ENCODE measurements around the gene ATP10A.

DNA sequence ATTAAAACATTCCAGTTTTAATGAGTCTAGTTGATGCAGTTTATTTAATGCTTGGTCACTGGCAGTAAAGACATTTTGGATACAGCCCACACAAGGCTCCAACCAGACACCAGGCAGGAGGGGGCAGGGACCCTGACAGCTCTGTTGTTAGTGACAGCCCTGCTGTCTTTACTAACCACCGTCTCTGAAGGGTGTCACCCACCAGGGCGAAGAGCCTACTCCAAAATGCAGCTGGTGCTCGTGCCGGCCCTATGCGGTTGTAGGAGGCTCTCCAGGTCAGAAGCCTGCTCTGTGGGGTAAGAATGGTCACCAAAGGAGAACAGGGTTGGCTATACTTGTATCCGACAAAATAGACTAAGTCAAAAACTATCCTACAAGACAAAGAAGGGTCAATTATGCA, 132.2 kb downstream of the ATP10A start:
- no peak for TF ChIP-seq POLR2A (conservative IDR thresholded peaks at IDR 0.05)
- no peak for TF ChIP-seq NFE2 (IDR thresholded peaks at IDR 0.05; ENCODE audit: low read depth)
- no peak for TF ChIP-seq RFX5 (IDR thresholded peaks at IDR 0.05; ENCODE audit: low read depth, low read length)
- no peak for TF ChIP-seq CTCF (IDR thresholded peaks at IDR 0.05 in 2 of 3, conservative IDR thresholded peaks at IDR 0.05 in 1 of 3; ENCODE audit: insufficient read depth in 2 of 3, low read depth in 1 of 3, low read length in 3 of 3)
- no peak for TF ChIP-seq TAL1 (IDR thresholded peaks at IDR 0.05)
- no peak for TF ChIP-seq EZH2 (IDR thresholded peaks at IDR 0.05; ENCODE audit: borderline replicate concordance, low read depth, low read length)
- no peak for TF ChIP-seq ZNF274 (IDR thresholded peaks at IDR 0.05; ENCODE audit: borderline replicate concordance, low read depth, low read length)
- TF ChIP-seq SMARCE1 (IDR thresholded peaks at IDR 0.05): no peak
- TF ChIP-seq ATF3 (IDR thresholded peaks at IDR 0.05): no peak
- TF ChIP-seq ATF3 (CRISPR knock-in tag; conservative IDR thresholded peaks at IDR 0.05): no peak
- no peak for TF ChIP-seq HMGXB4 (CRISPR knock-in tag; IDR thresholded peaks at IDR 0.05)
